ENCODE measurements around the gene SLC25A52. TPM values are rescaled to one million over a fixed set of nuclear protein-coding genes. Genes with fewer than 3 reads are reported as not detected.

The SLC25A52 gene
- total and polyA plus RNA-seq, 2 experiments from 2014 or later, result not detected

- H3K79me2 ChIP-seq, result no peaks in the 10 kb centered on the region
- no peak for TF ChIP-seq EZH2phosphoT487 (IDR thresholded peaks at IDR 0.05; ENCODE audit: low read depth, severe bottlenecking, unreplicated experiment)
- TF ChIP-seq CTCF (IDR thresholded peaks at IDR 0.05; ENCODE audit: poor library complexity), result no peak
- no peak for TF ChIP-seq EZH2 (IDR thresholded peaks at IDR 0.05; ENCODE audit: borderline replicate concordance)
- no peaks in the 10 kb centered on the region for H3K4me1 ChIP-seq (ENCODE audit: insufficient read depth)
- H2AFZ ChIP-seq, result no peak overlapping the region
- H3K27ac ChIP-seq, result no peak overlapping the region
- H4K20me1 ChIP-seq (ENCODE audit: insufficient read depth, poor library complexity, severe bottlenecking), result no peaks in the 10 kb centered on the region
- H3K9me2 ChIP-seq (replicated peaks; ENCODE audit: insufficient read depth), result no peaks in the 10 kb centered on the region
- WGBS (ENCODE audit: low lambda C conversion rate, missing lambda C conversion rate), result 71% methylated on average over 2 of the region's 2 CpGs
- H3K4me3 ChIP-seq, result no peak overlapping the region
- H3K36me3 ChIP-seq (replicated peaks; ENCODE audit: insufficient read depth, low read depth), result no peaks in the 10 kb centered on the region
- H3K9me3 ChIP-seq (ENCODE audit: low read depth), result no peaks in the 10 kb centered on the region
- DNase-seq (ENCODE audit: low spot score), result peak; percentile 7
- H3K4me2 ChIP-seq, result no peak overlapping the region
- no peaks in the 10 kb centered on the region for H3K27me3 ChIP-seq
These were observed 37.7 kb upstream of the SLC25A52 start for GRCh38 chr18:31798399-31798798.

- TF ChIP-seq CTCF (IDR thresholded peaks at IDR 0.05; ENCODE audit: poor library complexity) (no peak), EZH2 (IDR thresholded peaks at IDR 0.05; ENCODE audit: borderline replicate concordance) (no peak), EZH2phosphoT487 (IDR thresholded peaks at IDR 0.05; ENCODE audit: low read depth, severe bottlenecking, unreplicated experiment) (no peak)
- Histone ChIP-seq H3K9me3 (ENCODE audit: low read depth) (no peaks in the 10 kb centered on the region), H3K4me3 (no peak overlapping the region), H3K27ac (no peak overlapping the region), H3K27me3 (no peaks in the 10 kb centered on the region), H4K20me1 (ENCODE audit: insufficient read depth, poor library complexity, severe bottlenecking) (no peaks in the 10 kb centered on the region), H2AFZ (no peak overlapping the region), H3K4me2 (no peak overlapping the region), H3K36me3 (replicated peaks; ENCODE audit: insufficient read depth, low read depth) (no peaks in the 10 kb centered on the region), H3K79me2 (no peaks in the 10 kb centered on the region), H3K4me1 (ENCODE audit: insufficient read depth) (no peaks in the 10 kb centered on the region), H3K9me2 (replicated peaks; ENCODE audit: insufficient read depth) (no peaks in the 10 kb centered on the region)
- 90% methylated on average over 2 of the region's 2 CpGs for WGBS (ENCODE audit: low lambda C conversion rate, missing lambda C conversion rate)
- no peak for DNase-seq (ENCODE audit: low spot score)
These were observed 35.1 kb upstream of the SLC25A52 start for GRCh38 chr18:31795747-31796146.

- DNase-seq (ENCODE audit: low spot score), result no peak
- Histone ChIP-seq H4K20me1 (ENCODE audit: insufficient read depth, poor library complexity, severe bottlenecking) (no peaks in the 10 kb centered on the region), H3K4me1 (ENCODE audit: insufficient read depth) (no peaks in the 10 kb centered on the region), H2AFZ (no peak overlapping the region), H3K27ac (no peak overlapping the region), H3K4me2 (no peak overlapping the region), H3K79me2 (no peaks in the 10 kb centered on the region), H3K9me3 (ENCODE audit: low read depth) (no peaks in the 10 kb centered on the region), H3K27me3 (no peaks in the 10 kb centered on the region), H3K9me2 (replicated peaks; ENCODE audit: insufficient read depth) (no peaks in the 10 kb centered on the region), H3K36me3 (replicated peaks; ENCODE audit: insufficient read depth, low read depth) (no peaks in the 10 kb centered on the region), H3K4me3 (no peak overlapping the region)
- TF ChIP-seq EZH2phosphoT487 (IDR thresholded peaks at IDR 0.05; ENCODE audit: low read depth, severe bottlenecking, unreplicated experiment) (no peak), EZH2 (IDR thresholded peaks at IDR 0.05; ENCODE audit: borderline replicate concordance) (no peak), CTCF (IDR thresholded peaks at IDR 0.05; ENCODE audit: poor library complexity) (no peak)
These were observed 32.9 kb upstream of the SLC25A52 start for GRCh38 chr18:31793531-31793930.

GRCh38 chr18:31792580-31792911 lies 31.9 kb upstream of the SLC25A52 start:
- 85% methylated on average over 2 of the region's 2 CpGs for WGBS (ENCODE audit: low lambda C conversion rate, missing lambda C conversion rate)
- Histone ChIP-seq H4K20me1 (ENCODE audit: insufficient read depth, poor library complexity, severe bottlenecking) (no peaks in the 10 kb centered on the region), H3K27ac (no peak overlapping the region), H3K4me3 (no peak overlapping the region), H3K9me3 (ENCODE audit: low read depth) (no peaks in the 10 kb centered on the region), H2AFZ (no peak overlapping the region), H3K79me2 (no peaks in the 10 kb centered on the region), H3K27me3 (no peaks in the 10 kb centered on the region), H3K36me3 (replicated peaks; ENCODE audit: insufficient read depth, low read depth) (no peaks in the 10 kb centered on the region), H3K4me2 (no peak overlapping the region), H3K9me2 (replicated peaks; ENCODE audit: insufficient read depth) (no peaks in the 10 kb centered on the region), H3K4me1 (ENCODE audit: insufficient read depth) (peaks cover 4% of the 10 kb centered on the region)
- no peak for DNase-seq (ENCODE audit: low spot score)
- TF ChIP-seq EZH2 (IDR thresholded peaks at IDR 0.05; ENCODE audit: borderline replicate concordance) (no peak), EZH2phosphoT487 (IDR thresholded peaks at IDR 0.05; ENCODE audit: low read depth, severe bottlenecking, unreplicated experiment) (no peak), CTCF (IDR thresholded peaks at IDR 0.05; ENCODE audit: poor library complexity) (no peak)

Measured in hepatocyte (in vitro differentiated cells).